ELR (cell line): Measurements from ENCODE around the gene AKR1B15.
"Not testable (repeated sequence)": the region's sequence is repeated elsewhere in the genome, so short reads cannot be mapped to it uniquely, and the experiment has no call there.

Experiments used
- DNase-seq: peaks from one replicate; pipeline ENCODE4 v3.0.0-alpha.2; 2015; ENCODE audit warnings: low read depth

Gene AKR1B15

GRCh38 chr7:134548877-134549276 lies at the start of gene AKR1B15:
TSS of gene AKR1B15 (plus strand) at chr7:134549110. CDS start at chr7:134564620, 15,510 bp downstream.
- DNase-seq = peak; percentile 56

DNA sequence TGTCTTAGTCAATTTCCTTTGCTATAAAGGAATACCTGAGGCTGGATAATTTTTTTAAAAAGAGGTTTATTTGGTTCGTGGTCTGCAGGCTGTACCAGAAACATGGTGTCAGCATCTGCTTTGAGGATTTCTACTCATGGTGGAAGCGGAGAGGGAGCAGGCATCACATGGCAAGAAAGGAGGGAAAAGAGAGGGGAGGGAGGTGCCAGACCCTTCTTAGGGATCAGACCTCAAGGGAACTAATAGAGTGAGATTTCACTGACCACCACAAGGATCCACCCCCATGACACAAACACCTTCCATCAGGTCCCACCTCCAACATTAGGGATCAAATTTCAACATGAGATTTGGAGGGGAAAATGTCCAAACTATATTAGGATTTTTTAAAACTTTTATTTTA lies 48.5 kb upstream of the AKR1B15 start:
- DNase-seq = no peak

DNA sequence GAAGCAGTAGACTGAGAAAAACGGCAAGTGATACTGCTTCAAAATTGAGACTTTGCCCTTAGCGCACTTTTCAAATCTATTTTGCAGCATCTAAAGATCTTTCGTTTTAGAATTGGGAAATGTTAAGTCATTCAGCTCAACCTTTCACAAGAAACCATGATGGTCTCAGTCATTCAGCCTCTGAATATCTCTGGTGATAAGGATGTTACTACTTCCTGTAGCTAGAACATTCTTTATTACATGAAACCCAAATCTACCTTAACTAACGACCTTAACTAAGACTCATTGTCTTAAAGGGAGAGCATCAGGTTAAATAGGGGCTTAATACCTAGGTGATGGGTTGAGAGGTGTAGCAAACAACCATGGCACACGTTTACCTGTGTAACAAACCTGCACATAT lies 47.9 kb upstream of the AKR1B15 start:
- no peak for DNase-seq

- DNase-seq = peak; percentile 48
These were observed 46.2 kb upstream of the AKR1B15 start for GRCh38 chr7:134502463-134503371.

DNA sequence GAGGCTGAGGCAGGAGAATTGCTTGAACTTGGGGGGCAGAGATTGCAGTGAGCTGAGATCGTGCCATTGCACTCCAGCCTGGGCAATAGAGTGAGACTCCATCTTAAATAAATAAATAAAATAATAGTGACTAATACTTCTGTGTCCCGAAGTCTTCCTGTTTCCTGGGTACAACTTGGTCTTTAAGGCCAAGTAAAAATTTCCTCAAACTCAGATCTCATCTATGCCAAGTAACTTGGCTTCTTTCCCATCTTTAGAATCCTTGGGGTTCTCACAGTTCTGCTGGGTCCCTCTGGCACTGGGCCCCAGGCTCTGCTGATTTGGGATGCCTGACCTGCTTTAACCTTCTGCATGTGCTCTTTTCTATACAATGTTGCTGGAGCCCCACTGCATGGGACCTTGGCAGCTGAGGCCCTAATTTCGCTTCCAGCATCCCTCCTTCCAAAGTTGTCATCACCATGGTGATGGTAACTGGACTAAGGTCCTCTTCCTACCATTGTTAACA lies 44.2 kb upstream of the AKR1B15 start:
- no peak for DNase-seq

- no peak for DNase-seq
These were observed 43.1 kb upstream of the AKR1B15 start for GRCh38 chr7:134505856-134506255.

GRCh38 chr7:134509010-134509409 lies 39.9 kb upstream of the AKR1B15 start:
- no peak for DNase-seq

- no peak for DNase-seq
These were observed 38.3 kb upstream of the AKR1B15 start for GRCh38 chr7:134510646-134511045.

DNA sequence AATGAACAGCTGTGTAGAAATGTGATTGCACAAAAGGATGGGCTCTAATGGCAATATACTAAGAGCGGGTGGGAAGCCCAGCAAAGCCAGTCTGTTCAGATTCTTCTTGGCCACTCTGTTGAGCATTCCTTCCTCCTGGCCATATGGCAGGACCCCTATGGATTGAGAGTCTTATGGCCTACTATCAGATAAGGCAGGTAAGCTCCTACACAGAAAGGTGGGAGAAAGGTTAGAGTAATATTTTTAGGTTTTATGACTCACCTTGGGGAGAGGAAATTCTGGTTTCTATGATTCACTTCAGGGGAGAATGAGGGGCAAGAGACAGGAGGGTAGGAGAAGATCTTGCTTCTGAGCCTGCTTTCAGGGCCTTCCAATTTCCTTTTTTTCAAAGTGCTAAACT lies 36.6 kb upstream of the AKR1B15 start:
- DNase-seq = no peak

DNA sequence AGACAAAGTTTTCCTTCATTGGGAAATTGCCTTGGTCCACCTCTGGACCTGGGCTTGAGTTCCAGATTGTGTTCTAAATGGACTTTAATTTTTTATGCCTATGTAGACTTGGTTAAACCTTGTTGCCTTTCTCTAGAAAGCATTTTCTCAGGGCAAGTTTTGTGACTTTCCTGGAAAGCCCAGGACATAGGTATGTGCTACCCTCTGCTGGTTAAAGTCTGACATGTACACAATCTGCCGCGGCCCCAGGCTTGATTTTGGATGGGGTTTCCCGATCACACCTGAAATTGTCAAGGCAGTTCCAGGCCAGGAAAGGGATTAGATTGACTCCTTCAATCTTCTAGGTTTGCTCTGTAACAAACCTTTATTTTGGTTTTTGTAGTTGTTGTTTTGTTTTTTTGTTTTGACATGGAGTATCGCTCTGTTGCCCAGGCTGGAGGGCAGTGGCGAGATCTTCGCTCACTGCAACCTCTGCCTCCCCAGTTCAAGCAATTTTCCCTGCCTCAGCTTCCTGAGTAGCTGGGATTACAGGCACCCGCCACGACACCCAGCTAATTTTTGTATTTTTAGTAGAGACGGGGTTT lies 35.6 kb upstream of the AKR1B15 start:
- DNase-seq = peak; percentile 71

DNA sequence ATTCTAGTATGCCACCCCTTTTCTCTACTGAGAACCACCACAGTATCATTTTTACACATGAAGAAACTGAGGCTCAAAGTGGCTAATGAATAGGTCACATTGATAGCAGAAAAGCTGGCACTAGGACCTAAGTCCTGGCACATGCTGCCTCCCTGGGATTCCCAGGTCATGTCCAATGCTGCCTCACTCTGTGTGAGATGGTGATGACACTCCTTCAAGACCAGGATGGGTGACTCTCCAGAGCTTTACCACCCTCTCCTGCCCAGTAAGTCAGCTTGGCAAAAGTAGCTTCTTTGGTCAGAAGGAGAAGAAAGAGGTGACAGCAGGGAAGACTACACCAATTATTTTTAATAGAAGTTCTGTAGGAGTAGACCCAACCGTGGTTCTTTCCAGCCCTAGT lies 34.8 kb upstream of the AKR1B15 start:
- DNase-seq = no peak

GRCh38 chr7:134514663-134515062 lies 34.2 kb upstream of the AKR1B15 start:
- DNase-seq = peak; percentile 87

- peak; percentile 90 for DNase-seq
These were observed 33.1 kb upstream of the AKR1B15 start for GRCh38 chr7:134515569-134516468.

DNA sequence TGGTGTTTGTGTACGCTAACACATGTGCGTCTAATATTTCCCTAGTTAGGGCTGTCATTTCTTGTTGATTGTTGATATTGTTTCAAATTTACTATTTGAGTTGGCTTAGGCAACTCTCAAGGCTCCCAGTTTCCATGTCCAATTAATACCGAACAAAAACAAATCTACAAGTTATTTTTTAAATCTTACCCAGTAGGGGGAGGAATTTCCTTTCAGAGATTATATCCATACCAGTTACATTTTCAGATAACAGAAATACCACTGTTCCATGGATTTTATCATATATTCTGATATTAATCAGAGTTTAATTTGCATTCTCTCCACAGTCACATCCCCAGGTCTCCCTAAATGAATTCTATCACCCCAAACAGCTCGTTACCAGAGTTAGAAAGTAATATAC lies 28.8 kb upstream of the AKR1B15 start:
- DNase-seq = no peak

DNA sequence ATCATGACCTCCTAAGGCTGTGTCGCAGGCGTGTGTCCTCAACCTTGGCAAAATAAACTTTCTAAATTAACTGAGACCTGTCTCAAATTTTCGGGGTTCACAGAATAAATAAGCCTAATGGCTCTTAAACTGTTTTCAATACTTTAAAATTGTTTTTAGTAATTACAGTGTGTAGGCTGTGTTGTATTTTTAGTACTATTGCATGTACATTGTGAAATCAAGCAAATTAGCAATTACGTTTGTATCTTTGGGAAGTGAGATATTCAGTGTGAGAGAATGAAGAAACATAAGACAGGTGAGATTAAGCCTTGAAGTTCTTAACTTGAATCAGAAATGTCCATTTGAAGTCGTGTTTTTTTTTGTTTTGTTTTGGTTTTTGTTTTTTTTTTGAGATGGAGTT lies 26.3 kb upstream of the AKR1B15 start:
- DNase-seq = no peak

DNA sequence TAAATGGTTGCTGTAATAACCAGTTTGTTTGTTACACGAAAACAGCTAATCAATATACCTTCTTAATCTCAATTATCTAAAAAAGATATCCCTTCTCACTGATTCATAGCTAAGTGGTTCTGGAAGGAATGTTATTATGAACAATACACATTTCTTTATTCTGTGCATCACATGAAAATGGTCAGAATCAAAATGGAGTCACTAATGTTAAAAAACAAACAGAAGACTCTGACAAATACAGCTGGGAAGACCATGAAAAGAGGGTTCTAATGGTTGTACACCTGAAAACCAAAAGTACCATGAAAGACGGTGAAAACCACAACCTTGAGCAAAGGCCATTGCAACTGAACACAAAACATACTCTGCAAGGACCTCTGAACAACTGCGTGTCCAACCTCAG lies 23.5 kb upstream of the AKR1B15 start:
- not testable (repeated sequence) for DNase-seq

- not testable (repeated sequence) for DNase-seq
These were observed 22.2 kb upstream of the AKR1B15 start for GRCh38 chr7:134526552-134527248.

GRCh38 chr7:134527979-134528371 lies 20.9 kb upstream of the AKR1B15 start:
- DNase-seq = peak; percentile 21

DNA sequence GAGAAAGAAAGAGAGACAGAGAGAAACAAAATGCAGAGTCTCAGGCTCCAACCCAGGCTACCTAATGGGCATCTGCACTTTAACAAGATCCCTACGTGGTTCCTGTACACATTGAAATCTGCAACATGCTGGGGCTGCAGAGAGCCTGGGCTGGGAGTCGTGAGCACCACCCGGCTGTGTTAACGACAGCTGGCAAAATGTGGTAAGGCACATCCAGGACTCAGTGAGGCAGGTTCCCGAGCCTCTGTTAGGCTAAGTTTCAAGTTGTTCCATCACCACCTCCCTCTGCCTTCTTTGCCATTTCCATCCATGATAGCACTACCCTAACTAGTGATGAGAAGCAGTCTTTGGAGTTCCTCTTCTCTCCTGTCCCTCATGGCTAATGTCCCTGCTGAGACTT lies 20.2 kb upstream of the AKR1B15 start:
- DNase-seq = no peak

DNA sequence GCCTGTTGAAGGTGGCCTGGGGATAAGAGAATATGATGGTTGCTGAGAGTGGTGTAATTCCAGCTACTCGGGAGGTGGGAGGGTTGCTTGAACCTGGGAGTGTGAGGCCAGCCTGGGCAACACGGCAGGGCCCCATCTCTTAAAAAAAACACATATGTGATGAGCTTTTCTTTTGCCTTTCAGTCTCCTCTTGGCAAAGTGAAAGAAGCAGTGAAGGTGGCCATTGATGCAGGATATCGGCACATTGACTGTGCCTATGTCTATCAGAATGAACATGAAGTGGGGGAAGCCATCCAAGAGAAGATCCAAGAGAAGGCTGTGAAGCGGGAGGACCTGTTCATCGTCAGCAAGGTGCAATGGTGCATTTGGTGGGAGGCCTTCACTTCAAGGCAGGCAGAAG lies 18.4 kb upstream of the AKR1B15 start:
- no peak for DNase-seq

DNA sequence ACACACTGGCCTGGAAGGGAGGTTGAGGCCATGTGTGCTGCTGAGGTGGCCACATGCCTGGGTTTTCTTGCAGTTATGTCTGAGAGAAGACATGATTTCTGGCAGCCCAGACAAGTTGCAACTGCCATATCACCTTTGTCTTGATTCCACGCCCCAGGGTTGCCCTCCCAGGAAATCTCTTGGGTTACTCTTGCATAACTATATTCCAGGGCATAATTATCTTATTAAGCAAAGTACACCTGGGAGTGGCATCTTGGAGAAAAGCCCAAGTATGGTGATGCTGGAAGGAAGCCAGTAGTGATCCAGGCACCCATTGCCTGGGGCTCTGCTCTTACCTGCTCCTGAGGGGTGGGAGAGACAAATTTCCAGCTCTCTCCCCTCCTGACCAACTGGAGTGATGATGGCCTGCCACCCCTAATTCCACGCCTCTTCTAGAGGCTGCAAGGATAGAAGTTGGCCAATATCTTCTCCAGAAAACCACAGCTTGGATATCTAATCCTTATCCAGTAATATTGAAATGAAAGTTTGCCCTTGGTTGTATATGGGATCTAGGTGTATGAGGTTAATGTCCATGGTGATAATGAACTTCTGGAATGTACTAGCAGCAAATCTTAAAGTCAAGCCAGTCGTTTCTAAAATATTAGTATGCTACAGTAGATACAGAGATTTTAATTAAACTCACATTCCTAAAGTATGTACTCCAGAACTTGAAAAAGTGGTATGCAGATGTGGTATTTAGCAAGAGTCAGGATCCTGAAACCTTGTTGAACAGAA lies 16.5 kb upstream of the AKR1B15 start:
- no peak for DNase-seq
